Ovary (tissue), 3 donors: Measurements from ENCODE around the gene GRIK5.

Experiments
- EP300 ChIP-seq: sonication (generic); formaldehyde crosslinking; IDR thresholded peaks from one replicate; pipeline ENCODE4 v1.6.1; 2017; ENCODE audit warnings: antibody characterized with exemption
- POLR2A ChIP-seq: fragments of 450-650 bp; IDR thresholded peaks from one replicate; pipeline ENCODE4 v1.6.1; 2017; ENCODE audit warnings: antibody characterized with exemption, mild to moderate bottlenecking, moderate library complexity
- TF ChIP-seq, protein P1 (sequence below), 3 donors: fragments of 450-650 bp in 2 of 3; fragments of 200-600 bp in 1 of 3; IDR thresholded peaks; one replicate each; pipeline versions ENCODE4 v1.5.1 to v1.8.0; 2016 to 2022; ENCODE audit warnings: antibody characterized with exemption in 3 of 3, mild to moderate bottlenecking in 1 of 3
- donor health status: DM: no; HTN: no; CAD: no.

DNA sequence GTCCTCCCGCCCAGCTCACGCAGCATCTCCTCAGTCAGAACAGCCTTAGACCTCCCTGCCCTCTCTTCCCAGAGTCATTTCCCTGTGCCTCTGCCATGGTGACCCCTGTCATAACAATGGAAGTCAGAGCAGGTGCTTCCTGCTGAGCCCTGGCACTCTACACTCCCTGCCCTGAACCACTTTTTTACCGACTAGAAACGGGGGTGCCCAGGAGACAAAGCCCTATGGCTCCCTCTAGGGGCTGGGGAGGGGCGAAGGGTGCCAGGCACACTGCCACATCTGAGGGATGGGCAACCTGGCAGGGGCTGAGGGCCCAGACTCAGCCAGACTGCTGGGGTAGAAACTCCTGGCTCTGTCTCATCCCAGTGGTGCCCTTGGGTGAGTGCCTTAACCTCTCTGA is 22.3 kb upstream of the GRIK5 start:
- TF ChIP-seq, protein P1, sequence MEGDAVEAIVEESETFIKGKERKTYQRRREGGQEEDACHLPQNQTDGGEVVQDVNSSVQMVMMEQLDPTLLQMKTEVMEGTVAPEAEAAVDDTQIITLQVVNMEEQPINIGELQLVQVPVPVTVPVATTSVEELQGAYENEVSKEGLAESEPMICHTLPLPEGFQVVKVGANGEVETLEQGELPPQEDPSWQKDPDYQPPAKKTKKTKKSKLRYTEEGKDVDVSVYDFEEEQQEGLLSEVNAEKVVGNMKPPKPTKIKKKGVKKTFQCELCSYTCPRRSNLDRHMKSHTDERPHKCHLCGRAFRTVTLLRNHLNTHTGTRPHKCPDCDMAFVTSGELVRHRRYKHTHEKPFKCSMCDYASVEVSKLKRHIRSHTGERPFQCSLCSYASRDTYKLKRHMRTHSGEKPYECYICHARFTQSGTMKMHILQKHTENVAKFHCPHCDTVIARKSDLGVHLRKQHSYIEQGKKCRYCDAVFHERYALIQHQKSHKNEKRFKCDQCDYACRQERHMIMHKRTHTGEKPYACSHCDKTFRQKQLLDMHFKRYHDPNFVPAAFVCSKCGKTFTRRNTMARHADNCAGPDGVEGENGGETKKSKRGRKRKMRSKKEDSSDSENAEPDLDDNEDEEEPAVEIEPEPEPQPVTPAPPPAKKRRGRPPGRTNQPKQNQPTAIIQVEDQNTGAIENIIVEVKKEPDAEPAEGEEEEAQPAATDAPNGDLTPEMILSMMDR (IDR thresholded peaks at IDR 0.05) = no peak
- no peak for TF ChIP-seq POLR2A
- no peak for TF ChIP-seq EP300
